SU-DHL-6 (cell line): ENCODE measurements around the gene OR2H1.

ENCODE experiments used
- H2AFZ ChIP-seq: fragments of 200-600 bp; sonication (generic); 2 replicates; pipeline ENCODE4 v1.6.1; 2014; ENCODE audit warnings: low read depth, mild to moderate bottlenecking, moderate library complexity, mixed read lengths, antibody characterized with exemption, low read length; ENCODE audit not compliant: severe bottlenecking
- H3F3A ChIP-seq: fragments of 200-600 bp; shearing (Covaris generic); 2 replicates; pipeline ENCODE4 v1.6.0; 2016; ENCODE audit warnings: antibody characterized with exemption, mild to moderate bottlenecking; ENCODE audit not compliant: insufficient read depth
- H3K27ac ChIP-seq: fragments of 200-600 bp; sonication (generic); 2 replicates; pipeline ENCODE4 v1.5.1; 2016; ENCODE audit warnings: low read depth, mild to moderate bottlenecking, low read length, moderate library complexity, mixed read lengths
- H3K27me3 ChIP-seq: fragments of 200-600 bp; sonication (generic), shearing (Covaris generic); 2 replicates; pipeline ENCODE4 v1.6.0; 2014; ENCODE audit warnings: mild to moderate bottlenecking, low read length
- H3K36me3 ChIP-seq: fragments of 200-600 bp; sonication (generic); 2 replicates; pipeline ENCODE4 v1.6.1; 2014; ENCODE audit warnings: mild to moderate bottlenecking, low read length, mixed read lengths
- H3K4me2 ChIP-seq: fragments of 300-600, 200-600 bp; shearing (Covaris generic), sonication (generic); 2 replicates; pipeline ENCODE4 v1.6.0; 2014; ENCODE audit warnings: low read length, low read depth, mild to moderate bottlenecking; ENCODE audit not compliant: poor library complexity, severe bottlenecking
- H3K4me3 ChIP-seq: fragments of 200-600 bp; sonication (generic); 2 replicates; pipeline ENCODE4 v1.5.1; 2014; ENCODE audit warnings: antibody characterized with exemption, low read length, mild to moderate bottlenecking, mixed read lengths; ENCODE audit not compliant: insufficient read depth, poor library complexity, severe bottlenecking
- H3K79me2 ChIP-seq: fragments of 200-600 bp; sonication (generic); 2 replicates; pipeline ENCODE4 v1.6.1; 2014; ENCODE audit warnings: mild to moderate bottlenecking, low read length, moderate library complexity; ENCODE audit not compliant: insufficient read depth
- H3K9ac ChIP-seq: fragments of 200-600 bp; sonication (generic); 2 replicates; pipeline ENCODE4 v1.7.0; 2014; ENCODE audit warnings: mild to moderate bottlenecking, low read length
- H3K9me2 ChIP-seq: fragments of 200-600 bp; sonication (generic); replicated peaks from 2 replicates; pipeline ENCODE4 v1.6.1; 2014; ENCODE audit warnings: low read length; ENCODE audit not compliant: insufficient read depth
- H3K9me3 ChIP-seq: fragments of 200-600 bp; sonication (generic); 2 replicates; pipeline ENCODE4 v1.6.1; 2014; ENCODE audit warnings: low read length, mixed read lengths; ENCODE audit not compliant: insufficient read depth
- H4K20me1 ChIP-seq: fragments of 200-600 bp; sonication (generic); 2 replicates; pipeline ENCODE4 v1.6.1; 2014; ENCODE audit warnings: low read depth, mild to moderate bottlenecking, antibody characterized with exemption, low read length, moderate library complexity, mixed read lengths
- EZH2phosphoT487 ChIP-seq: fragments of 200-600 bp; sonication (generic), shearing (Covaris generic); conservative IDR thresholded peaks from 2 replicates; pipeline ENCODE4 v1.6.1; 2018; ENCODE audit warnings: mild to moderate bottlenecking, antibody characterized with exemption, low read length, moderate library complexity, mixed read lengths
- TF ChIP-seq, protein P1 (sequence below): fragments of 200-600 bp; sonication (generic); IDR thresholded peaks from one replicate; pipeline ENCODE4 v1.5.1; 2017; ENCODE audit warnings: antibody characterized with exemption, mild to moderate bottlenecking, low read length, moderate library complexity; ENCODE audit not compliant: insufficient read depth, poor library complexity, severe bottlenecking

Gene OR2H1

DNA sequence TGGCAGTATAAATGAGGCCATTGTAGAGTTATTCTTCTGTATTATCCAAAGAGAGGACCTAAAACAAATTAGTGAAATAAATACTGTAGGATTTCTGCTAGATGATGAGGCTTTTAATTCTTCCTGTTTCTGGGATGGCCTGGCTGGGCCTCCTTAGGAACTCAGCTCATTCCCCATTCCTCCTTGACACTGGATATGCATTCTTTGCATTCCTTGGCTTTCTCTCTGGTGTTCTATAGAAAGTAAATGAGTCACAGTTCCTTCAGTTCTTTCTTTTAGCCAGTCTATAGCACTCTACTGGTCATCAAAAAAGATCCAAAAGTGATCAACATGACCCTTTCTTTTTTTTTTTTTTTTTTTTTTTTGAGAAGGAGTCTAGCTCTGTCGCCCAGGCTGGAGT lies 9.3 kb upstream of the OR2H1 start:
- Histone ChIP-seq H2AFZ (no peak overlapping the region), H3K9ac (no peak overlapping the region), H4K20me1 (no peaks in the 10 kb centered on the region), H3K4me3 (no peak overlapping the region), H3K9me3 (0 out of 2 replicates have a peak, but pooled peaks cover 7% of the 10 kb centered on the region), H3K79me2 (no peaks in the 10 kb centered on the region), H3K27ac (no peak overlapping the region), H3K9me2 (no peaks in the 10 kb centered on the region), H3K4me2 (no peak overlapping the region), H3F3A (no peaks in the 10 kb centered on the region), H3K36me3 (no peaks in the 10 kb centered on the region), H3K27me3 (no peaks in the 10 kb centered on the region)
- TF ChIP-seq, protein P1, sequence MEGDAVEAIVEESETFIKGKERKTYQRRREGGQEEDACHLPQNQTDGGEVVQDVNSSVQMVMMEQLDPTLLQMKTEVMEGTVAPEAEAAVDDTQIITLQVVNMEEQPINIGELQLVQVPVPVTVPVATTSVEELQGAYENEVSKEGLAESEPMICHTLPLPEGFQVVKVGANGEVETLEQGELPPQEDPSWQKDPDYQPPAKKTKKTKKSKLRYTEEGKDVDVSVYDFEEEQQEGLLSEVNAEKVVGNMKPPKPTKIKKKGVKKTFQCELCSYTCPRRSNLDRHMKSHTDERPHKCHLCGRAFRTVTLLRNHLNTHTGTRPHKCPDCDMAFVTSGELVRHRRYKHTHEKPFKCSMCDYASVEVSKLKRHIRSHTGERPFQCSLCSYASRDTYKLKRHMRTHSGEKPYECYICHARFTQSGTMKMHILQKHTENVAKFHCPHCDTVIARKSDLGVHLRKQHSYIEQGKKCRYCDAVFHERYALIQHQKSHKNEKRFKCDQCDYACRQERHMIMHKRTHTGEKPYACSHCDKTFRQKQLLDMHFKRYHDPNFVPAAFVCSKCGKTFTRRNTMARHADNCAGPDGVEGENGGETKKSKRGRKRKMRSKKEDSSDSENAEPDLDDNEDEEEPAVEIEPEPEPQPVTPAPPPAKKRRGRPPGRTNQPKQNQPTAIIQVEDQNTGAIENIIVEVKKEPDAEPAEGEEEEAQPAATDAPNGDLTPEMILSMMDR: no peak
- no peak for TF ChIP-seq EZH2phosphoT487

DNA sequence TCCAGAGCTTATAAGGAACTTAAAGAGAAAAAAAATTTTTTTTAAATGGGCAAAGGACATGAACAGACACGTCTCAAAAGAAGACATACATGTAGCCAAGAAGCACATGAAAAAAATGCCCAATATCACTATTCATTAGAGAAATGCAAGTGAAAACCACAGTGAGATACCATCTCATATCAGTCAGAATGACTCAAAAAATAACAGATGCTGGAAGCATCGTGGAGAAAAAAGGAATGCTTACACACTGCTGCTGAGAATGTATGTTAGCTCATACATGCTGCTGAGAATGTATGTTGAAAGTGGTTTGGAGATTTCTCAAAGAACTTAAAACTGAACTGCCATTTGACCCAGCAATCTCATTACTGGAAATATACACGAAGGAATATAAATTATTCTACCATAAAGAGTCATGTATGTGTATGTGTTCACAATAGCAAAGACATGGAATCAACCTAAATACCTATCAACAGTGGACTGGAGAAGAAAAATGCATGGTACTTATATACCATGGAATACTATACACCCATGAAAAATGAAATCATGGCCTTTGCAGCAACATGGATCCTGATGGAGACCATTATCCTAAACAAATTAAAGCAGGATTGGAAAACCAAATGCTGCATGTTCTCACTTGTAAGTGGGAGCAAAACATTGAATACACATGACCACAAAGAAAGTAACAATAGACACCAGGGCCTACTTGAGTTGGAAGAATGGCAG lies 5.3 kb upstream of the OR2H1 start:
- Histone ChIP-seq H3K4me2 (no peak overlapping the region), H3K9ac (no peak overlapping the region)

DNA sequence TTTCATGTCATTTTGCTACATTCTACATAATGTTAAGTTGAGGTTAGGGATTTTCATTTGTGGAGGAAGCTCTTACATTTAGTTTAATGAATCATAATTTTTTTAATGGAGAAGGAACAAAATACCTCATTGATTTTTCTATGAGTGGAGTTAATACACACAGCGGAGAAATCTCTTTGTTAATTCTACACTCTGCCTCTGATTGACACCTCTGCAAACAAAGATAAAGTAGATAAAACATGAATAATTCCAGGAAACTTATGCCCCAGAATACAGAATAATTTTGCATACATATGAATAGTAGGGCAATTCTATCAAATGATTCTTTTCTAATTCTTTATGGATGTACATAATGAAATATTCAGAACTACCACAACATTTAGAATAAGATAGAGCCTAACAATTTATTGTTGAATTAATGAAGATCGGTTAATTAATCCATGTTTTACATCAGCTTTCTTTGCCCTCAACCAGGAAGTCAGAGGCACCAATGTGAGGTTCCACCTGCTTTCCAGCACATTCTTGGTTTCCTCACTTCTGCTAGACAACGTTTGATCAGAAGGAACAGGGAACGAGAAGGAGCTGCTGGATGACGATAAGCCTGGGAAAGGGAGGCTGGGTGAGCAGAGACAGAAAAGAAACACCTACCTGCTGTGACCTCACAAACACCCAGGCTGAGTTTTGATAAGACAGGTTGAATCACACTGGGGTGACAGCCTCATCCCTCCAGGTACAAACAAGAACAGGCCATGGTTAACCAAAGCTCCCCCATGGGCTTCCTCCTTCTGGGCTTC lies 4.3 kb downstream of the OR2H1 start:
- TF ChIP-seq EZH2phosphoT487: no peak
- TF ChIP-seq, protein P1: no peak
- H3K4me2 ChIP-seq: no peak overlapping the region
- H3F3A ChIP-seq: no peaks in the 10 kb centered on the region
- H3K9ac ChIP-seq: no peak overlapping the region
- H3K9me3 ChIP-seq: no peaks in the 10 kb centered on the region
- no peaks in the 10 kb centered on the region for H3K36me3 ChIP-seq
- no peak overlapping the region for H3K27ac ChIP-seq
- H3K79me2 ChIP-seq: no peaks in the 10 kb centered on the region
- H3K4me3 ChIP-seq: no peak overlapping the region
- H3K27me3 ChIP-seq: no peaks in the 10 kb centered on the region
- H3K9me2 ChIP-seq: 0 out of 2 replicates have a peak, but pooled peaks cover 3% of the 10 kb centered on the region
- H2AFZ ChIP-seq: no peak overlapping the region
- H4K20me1 ChIP-seq: no peaks in the 10 kb centered on the region

More for the DNA sequence above, 5.3 kb upstream of the OR2H1 start:
- H3K27ac ChIP-seq: no peak overlapping the region
- no peaks in the 10 kb centered on the region for H4K20me1 ChIP-seq
- H3F3A ChIP-seq: no peaks in the 10 kb centered on the region
- H3K9me2 ChIP-seq: no peaks in the 10 kb centered on the region
- 0 out of 2 replicates have a peak, but pooled peaks cover 7% of the 10 kb centered on the region for H3K9me3 ChIP-seq
- H3K4me3 ChIP-seq: no peak overlapping the region
- TF ChIP-seq EZH2phosphoT487: no peak
- TF ChIP-seq, protein P1: no peak
- H2AFZ ChIP-seq: no peak overlapping the region
- no peaks in the 10 kb centered on the region for H3K27me3 ChIP-seq
- no peaks in the 10 kb centered on the region for H3K79me2 ChIP-seq
- H3K36me3 ChIP-seq: no peaks in the 10 kb centered on the region
